Neural crest cell (in vitro differentiated cells): ENCODE results near the gene WDR26. TPM values are rescaled to one million over a fixed set of nuclear protein-coding genes. Genes with fewer than 3 reads are reported as not detected.
A peak's percentile ranks its signal among the peaks of the same experiment; 100 is the strongest.

Experiments
- DNase-seq: peaks from one replicate; pipeline ENCODE4 v3.0.0; 2021; ENCODE audit warnings: low read depth, mixed read lengths, low spot score
- H3K27ac Mint-ChIP-seq: one replicate; pipeline ENCODE4 v1.8.0; 2021; ENCODE audit warnings: mild to moderate bottlenecking, mixed read lengths; ENCODE audit not compliant: unreplicated experiment
- H3K27me3 Mint-ChIP-seq: 2 replicates; pipeline ENCODE4 v1.8.0; 2021; ENCODE audit warnings: low read depth, mild to moderate bottlenecking, mixed read lengths
- H3K36me3 Mint-ChIP-seq: 2 replicates; pipeline ENCODE4 v1.8.0; 2021; ENCODE audit warnings: low read depth, mild to moderate bottlenecking, mixed read lengths
- H3K4me1 Mint-ChIP-seq: 2 replicates; pipeline ENCODE4 v1.8.0; 2021; ENCODE audit warnings: mixed read lengths
- H3K4me3 Mint-ChIP-seq: one replicate; pipeline ENCODE4 v1.8.0; 2021; ENCODE audit warnings: mild to moderate bottlenecking, mixed read lengths
- H3K9me3 Mint-ChIP-seq: 2 replicates; pipeline ENCODE4 v1.8.0; 2021; ENCODE audit warnings: mixed read lengths
- total RNA-seq: library from RNA; stranded (reverse); gene quantifications from 2 replicates; pipeline ENCODE4 v1.2.1, GENCODE V29; 2021
- TF ChIP-seq, protein P1 (sequence below): fragments of 200-600 bp; sonication (generic); conservative IDR thresholded peaks from 2 replicates; pipeline ENCODE4 v1.5.0; 2021; ENCODE audit warnings: antibody characterized with exemption, mild to moderate bottlenecking

Gene WDR26
- total RNA-seq, 1 donor from 2014 or later: 65.5 TPM

DNA sequence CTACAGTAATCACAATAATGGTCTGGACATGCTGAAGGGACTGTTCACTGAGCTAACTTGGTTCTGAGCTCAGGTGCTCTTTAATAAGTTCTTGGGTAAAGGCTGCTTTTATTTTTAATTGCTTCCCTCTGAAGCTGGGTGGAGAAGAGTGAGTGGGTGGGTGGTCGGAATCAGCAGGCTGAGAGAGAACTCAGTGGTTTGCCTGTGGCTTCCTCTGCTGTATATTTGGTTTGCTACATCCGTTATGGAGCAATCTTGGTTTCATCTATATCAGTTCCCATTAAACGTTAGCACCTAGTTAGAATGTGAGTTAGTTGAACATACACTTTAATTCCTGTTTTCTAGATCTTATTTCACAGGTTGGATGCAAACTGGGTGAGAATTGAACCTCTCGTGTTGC is 54.6 kb downstream of the WDR26 start:
- no peak overlapping the region for H3K27ac Mint-ChIP-seq

DNA sequence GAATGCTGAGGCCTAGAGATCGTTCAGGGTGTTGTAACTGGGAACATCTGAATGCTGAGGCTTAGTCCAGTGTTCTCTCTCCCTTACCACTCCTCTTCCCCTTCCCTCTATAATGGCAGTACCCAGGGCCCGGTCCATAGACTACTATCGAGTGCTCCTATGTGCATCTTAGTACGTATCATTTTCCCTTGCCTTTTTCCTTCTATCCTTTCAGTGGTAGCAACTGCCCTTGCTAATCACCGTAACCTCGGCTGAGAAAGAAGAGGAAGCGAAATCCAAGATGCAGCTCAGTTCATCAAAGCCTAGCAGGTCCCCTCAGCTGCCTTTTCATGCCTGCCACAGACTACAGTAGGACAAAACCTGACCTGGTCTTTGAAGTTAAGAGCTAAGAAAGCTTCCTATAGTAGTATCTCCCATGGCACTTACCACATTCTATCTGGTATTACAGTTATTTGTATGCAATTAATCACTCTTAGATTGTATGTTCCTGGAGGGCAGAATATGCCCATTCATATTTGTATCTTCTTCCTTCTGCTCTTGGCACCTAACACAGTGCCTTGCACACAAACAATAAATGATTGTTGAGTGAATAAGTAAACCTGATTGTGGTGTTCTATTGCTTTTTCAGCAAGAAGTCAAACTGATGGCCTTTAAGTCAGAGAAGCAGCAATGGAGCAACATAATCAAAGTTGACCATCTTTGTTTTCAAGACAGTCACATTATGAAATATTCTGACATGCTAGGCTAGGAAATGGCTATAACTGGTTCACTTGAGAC is 55.6 kb downstream of the WDR26 start:
- Mint-ChIP-seq H3K36me3 (peaks cover 3% of the 10 kb centered on the region), H3K4me1 (no peaks in the 10 kb centered on the region), H3K27me3 (no peaks in the 10 kb centered on the region), H3K4me3 (no peak overlapping the region), H3K27ac (peak overlapping the region; percentile 8), H3K9me3 (no peaks in the 10 kb centered on the region)
- DNase-seq: no peak
- TF ChIP-seq, protein P1, sequence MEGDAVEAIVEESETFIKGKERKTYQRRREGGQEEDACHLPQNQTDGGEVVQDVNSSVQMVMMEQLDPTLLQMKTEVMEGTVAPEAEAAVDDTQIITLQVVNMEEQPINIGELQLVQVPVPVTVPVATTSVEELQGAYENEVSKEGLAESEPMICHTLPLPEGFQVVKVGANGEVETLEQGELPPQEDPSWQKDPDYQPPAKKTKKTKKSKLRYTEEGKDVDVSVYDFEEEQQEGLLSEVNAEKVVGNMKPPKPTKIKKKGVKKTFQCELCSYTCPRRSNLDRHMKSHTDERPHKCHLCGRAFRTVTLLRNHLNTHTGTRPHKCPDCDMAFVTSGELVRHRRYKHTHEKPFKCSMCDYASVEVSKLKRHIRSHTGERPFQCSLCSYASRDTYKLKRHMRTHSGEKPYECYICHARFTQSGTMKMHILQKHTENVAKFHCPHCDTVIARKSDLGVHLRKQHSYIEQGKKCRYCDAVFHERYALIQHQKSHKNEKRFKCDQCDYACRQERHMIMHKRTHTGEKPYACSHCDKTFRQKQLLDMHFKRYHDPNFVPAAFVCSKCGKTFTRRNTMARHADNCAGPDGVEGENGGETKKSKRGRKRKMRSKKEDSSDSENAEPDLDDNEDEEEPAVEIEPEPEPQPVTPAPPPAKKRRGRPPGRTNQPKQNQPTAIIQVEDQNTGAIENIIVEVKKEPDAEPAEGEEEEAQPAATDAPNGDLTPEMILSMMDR: no peak

More for the DNA sequence above, 54.6 kb downstream of the WDR26 start:
- H3K4me3 Mint-ChIP-seq: no peak overlapping the region
- no peaks in the 10 kb centered on the region for H3K27me3 Mint-ChIP-seq
- no peaks in the 10 kb centered on the region for H3K9me3 Mint-ChIP-seq
- H3K36me3 Mint-ChIP-seq: peaks cover 2% of the 10 kb centered on the region
- TF ChIP-seq, protein P1: no peak
- no peak for DNase-seq
- no peaks in the 10 kb centered on the region for H3K4me1 Mint-ChIP-seq

GRCh38 chr1:224377676-224378006 is 57.0 kb downstream of the WDR26 start:
- H3K27me3 Mint-ChIP-seq: no peaks in the 10 kb centered on the region
- H3K9me3 Mint-ChIP-seq: no peaks in the 10 kb centered on the region
- peaks cover 5% of the 10 kb centered on the region for H3K36me3 Mint-ChIP-seq
- TF ChIP-seq, protein P1: no peak
- no peaks in the 10 kb centered on the region for H3K4me1 Mint-ChIP-seq
- H3K27ac Mint-ChIP-seq: no peak overlapping the region
- no peak for DNase-seq
- no peak overlapping the region for H3K4me3 Mint-ChIP-seq

DNA sequence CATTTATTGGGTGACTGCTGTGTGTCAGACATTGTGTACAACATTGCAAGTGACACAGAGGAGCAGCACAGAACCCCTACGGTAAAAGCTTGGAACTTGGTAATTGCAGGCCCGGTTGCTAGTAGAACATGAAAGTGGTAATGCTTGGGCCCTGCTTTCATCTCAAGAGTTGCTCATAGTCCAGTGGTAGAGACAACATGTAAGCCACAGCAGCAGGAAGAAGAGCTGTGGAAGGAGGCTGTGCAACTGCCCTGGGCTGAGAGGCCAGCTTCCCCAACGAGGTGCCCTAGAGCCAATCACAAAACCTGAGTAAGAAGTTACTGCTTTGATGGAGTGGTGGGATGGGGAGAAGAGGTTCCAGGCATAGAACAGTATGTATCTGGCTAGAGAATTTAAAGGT is 59.5 kb downstream of the WDR26 start:
- peak overlapping the region; percentile 77 for H3K27ac Mint-ChIP-seq
- TF ChIP-seq, protein P1: no peak
- peaks cover 15% of the 10 kb centered on the region for H3K36me3 Mint-ChIP-seq
- no peaks in the 10 kb centered on the region for H3K9me3 Mint-ChIP-seq
- no peak overlapping the region for H3K4me3 Mint-ChIP-seq
- H3K4me1 Mint-ChIP-seq: no peaks in the 10 kb centered on the region
- no peaks in the 10 kb centered on the region for H3K27me3 Mint-ChIP-seq
- no peak for DNase-seq

DNA sequence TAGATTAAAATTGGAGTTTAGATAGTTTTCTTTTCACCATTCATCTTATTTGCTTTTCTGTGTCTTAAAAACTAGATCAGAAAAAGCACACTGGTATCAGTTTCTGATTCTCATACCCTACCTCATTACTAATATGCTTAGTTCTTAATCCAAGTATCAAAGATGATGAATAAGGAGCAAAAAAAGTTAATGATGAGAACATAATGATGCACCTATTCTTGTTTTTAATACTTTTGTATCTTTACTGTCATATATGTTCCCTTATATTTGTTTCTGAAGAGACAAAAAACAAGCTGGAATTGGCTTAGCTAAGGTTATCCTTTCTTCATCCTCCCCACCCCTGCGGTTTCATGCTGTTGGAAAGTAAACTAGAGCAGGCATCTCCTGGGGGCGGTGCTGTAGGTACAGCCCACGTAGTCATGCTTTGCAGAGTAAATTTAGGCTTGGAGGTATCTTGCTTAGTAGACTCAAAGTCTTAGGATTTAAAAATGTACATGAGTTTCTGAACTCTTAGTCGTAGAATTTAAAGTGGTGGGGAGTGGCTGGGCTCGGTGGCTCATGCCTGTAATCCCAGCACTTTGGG is 61.5 kb downstream of the WDR26 start:
- H3K4me1 Mint-ChIP-seq: no peaks in the 10 kb centered on the region
- H3K4me3 Mint-ChIP-seq: no peak overlapping the region
- H3K9me3 Mint-ChIP-seq: no peaks in the 10 kb centered on the region
- H3K27me3 Mint-ChIP-seq: no peaks in the 10 kb centered on the region
- H3K27ac Mint-ChIP-seq: no peak overlapping the region
- no peak for DNase-seq
- TF ChIP-seq, protein P1: no peak
- peaks cover 15% of the 10 kb centered on the region for H3K36me3 Mint-ChIP-seq
